Suppressor macrophage treated with lipopolysaccharide for 4 hours (primary cell): ENCODE results near the gene RB1.
"Not testable (repeated sequence)": the region's sequence is repeated elsewhere in the genome, so short reads cannot be mapped to it uniquely, and the experiment has no call there.

ENCODE experiments used
- DNase-seq: peaks from one replicate; pipeline ENCODE4 v3.0.0-alpha.2; 2020

Gene RB1

GRCh38 chr13:48299591-48299990, 4.0 kb upstream of the RB1 start:
- DNase-seq: peak; percentile 34

- DNase-seq: peak; percentile 59
These were observed 636 bp upstream of the RB1 start for GRCh38 chr13:48302871-48303358.

GRCh38 chr13:48304143-48304876, 759 bp downstream of the RB1 start:
- peak; percentile 83 for DNase-seq

DNA sequence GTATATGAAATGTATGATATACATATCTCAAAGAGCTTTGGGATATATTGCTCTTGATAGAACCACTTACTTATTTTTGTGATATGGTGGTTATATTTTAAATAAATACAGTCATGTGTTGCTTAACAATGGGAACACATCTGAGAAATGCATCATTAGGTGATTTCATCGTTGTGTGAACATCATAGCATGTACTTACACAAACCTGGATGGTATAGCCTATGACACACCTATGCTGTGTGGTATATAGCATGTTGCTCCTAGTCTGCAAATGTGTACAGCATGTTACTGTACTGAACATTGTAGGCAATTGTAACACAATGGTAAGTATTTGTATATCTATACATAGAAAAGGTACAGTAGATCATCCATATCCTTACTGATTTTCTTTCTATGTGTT, 7.7 kb downstream of the RB1 start:
- no peak for DNase-seq

- DNase-seq: no peak
These were observed 12.6 kb downstream of the RB1 start for GRCh38 chr13:48315969-48316650.

- no peak for DNase-seq
These were observed 13.4 kb downstream of the RB1 start for GRCh38 chr13:48316826-48317510.

GRCh38 chr13:48317511-48318376, 14.2 kb downstream of the RB1 start:
- no peak for DNase-seq

- no peak for DNase-seq
These were observed 14.8 kb downstream of the RB1 start for GRCh38 chr13:48318377-48318811.

DNA sequence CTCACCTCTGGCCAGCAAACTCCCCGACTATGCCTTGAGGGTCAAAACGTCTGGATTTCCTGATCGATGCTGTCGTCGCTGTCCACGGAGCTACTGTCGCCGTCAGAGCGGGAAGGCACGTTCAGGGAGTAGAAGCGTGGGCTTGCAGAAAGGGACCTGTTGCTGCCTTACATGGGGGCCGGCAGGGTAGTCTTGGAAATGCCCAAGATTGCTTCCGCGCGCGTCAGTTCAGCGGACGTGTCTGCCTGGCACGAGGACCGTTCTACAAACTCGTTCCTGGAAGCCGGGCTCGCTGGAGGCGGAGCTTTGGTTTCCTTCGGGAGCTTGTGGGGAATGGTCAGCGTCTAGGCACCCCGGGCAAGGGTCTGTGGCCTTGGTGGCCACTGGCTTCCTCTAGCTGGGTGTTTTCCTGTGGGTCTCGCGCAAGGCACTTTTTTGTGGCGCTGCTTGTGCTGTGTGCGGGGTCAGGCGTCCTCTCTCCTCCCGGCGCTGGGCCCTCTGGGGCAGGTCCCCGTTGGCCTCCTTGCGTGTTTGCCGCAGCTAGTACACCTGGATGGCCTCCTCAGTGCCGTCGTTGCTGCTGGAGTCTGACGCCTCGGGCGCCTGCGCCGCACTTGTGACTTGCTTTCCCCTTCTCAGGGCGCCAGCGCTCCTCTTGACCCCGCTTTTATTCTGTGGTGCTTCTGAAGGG, 15.4 kb downstream of the RB1 start:
- DNase-seq: peak; percentile 41

GRCh38 chr13:48319531-48320398, 16.2 kb downstream of the RB1 start:
- no peak for DNase-seq

DNA sequence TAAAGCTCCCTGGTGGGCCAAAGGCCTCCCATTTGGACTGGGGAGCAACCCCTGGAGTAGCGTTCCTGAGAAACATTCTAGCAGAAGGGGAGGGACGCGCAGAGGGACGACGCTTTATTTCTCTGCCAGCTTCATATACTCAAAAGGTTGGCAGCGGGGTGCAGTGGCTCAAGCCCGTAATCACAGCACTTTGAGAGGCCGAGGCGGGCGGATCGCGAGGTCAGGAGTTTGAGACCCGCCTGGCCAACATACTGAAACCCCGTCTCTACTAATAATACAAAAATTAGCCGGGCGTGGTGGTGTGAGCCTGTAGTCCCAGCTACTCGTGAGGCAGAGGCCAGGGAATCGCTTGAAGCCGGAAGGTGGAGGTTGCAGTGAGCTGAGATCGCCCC, 16.8 kb downstream of the RB1 start:
- no peak for DNase-seq

DNA sequence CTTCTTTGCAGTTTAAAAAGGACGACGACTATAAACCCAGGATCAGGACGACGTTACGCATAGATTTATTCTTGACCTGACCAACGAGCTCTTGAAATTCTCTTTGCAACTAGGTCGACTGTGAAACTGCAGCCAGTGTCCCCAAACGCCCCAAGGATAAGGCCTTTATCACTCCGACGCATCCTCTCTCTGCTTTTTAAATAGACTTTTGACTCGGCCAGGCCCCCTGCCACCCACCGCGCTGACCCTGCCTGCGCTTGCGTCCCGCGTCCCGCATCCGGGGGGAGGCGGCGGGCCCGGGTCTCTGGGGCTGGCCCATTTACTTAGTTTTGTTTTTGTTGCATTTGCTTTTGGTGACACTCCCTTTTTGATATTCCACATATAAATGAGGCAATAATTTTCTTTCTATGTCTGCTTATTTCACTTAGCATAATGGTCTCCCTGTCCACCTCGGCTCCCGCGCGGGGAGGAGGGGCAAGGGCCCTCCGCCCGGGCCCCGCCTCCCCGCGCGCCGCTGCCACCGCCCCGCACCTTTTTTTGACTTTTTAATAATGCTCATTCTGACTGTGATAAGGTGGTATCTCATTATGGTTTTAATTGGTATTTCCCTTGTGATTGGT, 17.4 kb downstream of the RB1 start:
- DNase-seq: no peak

DNA sequence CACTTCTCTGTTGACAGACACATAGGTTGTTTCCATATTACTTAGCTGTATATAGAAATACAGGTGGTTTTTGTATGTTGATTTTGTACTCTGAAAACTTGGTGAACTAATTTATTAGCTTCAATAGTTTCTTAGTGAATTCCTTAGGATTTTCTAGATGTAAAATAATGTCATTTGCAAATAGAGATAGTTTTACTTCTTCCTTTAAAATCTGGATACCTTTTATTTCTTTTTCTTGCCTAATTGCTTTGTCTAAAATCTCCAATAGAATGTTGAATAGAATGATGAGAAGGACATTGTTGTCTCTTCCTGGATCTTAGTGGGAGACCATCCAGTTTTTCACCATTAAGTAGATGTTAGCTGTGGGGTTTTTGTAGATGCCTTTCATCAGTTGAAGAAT, 18.7 kb downstream of the RB1 start:
- DNase-seq: no peak

DNA sequence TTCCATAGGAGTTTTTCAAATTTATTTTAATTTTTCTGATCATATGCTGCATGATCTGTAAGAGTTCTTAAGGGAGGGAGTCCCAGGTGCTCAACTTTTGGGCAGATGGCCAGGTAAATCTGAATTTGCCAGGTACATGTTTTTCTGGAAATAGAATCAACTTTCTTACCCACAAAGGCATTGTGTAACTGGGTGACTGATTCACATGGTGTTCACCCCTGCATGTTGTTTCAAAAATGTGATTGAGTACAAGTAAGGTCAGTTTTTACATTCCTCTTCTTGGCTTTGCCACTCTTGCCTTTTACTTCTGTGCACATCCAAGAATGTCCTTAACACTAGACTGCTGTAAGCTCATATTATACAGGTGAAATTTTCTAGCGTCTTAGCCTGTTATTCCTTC, 30.4 kb downstream of the RB1 start:
- DNase-seq: no peak

DNA sequence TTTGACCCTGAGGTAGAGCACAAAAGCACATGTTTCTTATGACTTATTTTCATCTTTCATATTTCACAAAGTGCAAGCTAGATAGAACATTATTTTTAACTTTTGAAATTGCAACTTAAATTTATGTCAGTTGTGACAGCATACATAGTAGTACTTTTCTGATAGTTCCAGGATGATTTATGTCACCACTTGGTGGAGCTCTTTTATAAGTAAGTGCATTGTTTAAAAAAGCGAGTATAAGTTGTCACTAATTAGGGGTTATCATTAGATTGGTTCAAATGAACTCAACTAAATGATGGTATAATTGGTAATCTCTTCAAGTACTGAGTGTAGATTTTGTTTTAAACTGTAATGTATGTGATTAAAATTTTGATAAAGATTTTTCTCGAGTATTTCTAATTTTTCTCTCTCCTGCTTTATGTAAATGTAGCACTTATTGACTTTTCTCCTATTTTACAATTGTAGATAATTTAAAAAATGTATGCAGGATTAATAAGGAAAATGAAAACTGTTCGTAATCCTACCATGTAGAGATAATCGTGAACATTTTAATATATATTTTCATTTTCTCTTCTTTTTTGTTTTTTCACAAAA, 31.1 kb downstream of the RB1 start:
- DNase-seq: peak; percentile 61

- DNase-seq: not testable (repeated sequence)
These were observed 35.6 kb downstream of the RB1 start for GRCh38 chr13:48339198-48339597.

GRCh38 chr13:48344264-48344663, 40.7 kb downstream of the RB1 start:
- no peak for DNase-seq

DNA sequence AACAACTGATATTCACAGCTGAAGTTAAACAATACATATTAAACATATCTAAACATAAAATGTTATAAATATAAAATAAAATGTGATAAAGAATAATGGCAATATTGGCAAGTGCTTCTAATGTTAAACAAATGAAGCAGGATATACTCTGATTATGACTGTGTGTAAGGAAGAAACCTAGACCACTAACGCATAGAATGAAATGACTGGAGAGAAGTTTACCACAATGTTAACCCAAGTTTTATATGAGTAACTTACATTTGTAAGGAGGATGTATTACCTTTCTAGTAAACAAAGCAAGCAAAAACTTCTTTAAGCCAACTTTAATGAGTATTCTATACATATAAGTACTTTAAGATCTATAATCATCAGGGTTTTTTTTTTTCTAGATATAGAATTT, 43.0 kb downstream of the RB1 start:
- no peak for DNase-seq

DNA sequence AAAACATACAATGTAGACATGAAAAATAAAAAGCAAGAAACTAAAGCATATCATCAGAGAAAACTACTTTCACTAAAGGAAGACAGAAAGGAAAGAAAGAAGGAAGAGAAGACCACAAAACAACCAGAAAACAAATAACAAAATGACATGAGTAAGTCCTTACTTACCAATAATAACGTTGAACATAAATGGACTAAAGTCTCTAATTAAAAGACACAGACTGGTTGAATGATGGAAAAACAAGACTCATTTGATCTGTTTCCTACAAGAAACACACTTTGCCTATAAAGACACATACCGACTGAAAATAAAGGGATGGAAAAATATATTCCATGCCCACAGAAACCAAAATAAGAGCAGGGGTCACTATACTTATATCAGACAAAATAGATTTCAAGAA, 46.0 kb downstream of the RB1 start:
- DNase-seq: no peak

DNA sequence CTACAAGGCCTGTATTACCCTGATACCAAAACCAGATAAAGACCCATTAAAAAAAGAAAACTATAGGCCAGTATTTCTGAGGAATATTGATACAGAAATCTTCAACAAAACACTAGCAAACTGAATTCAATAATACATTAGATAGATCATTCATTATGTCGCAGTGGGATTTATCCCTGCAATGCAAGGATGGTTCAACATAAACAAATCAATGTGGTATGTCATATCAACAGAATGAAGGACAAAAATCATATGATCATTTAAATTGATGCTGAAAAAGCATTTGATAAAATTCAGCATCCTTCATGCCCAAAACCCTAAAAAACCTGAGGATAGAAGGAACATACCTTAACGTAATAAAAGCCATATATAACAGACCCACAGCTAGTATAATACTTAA, 50.0 kb downstream of the RB1 start:
- DNase-seq: no peak
